HL-60 (cell line): ENCODE results near the gene CNTN1.

Experiments used
- DNase-seq, 2 experiments: peaks; one replicate each; pipeline ENCODE4 v3.0.0-alpha.2; 2010 to 2020; ENCODE audit warnings: low read depth in 1 of 2, low spot score in 1 of 2
- H3K27ac ChIP-seq: fragments of 250-450 bp; sonication (Bioruptor Pico); replicated peaks from 2 replicates; pipeline ENCODE4 v1.5.1; 2020; ENCODE audit warnings: mild to moderate bottlenecking, moderate library complexity
- H3K27me3 ChIP-seq: fragments of 250-450 bp; sonication (Bioruptor Pico); 2 replicates; pipeline ENCODE4 v1.5.1; 2021; ENCODE audit warnings: mild to moderate bottlenecking, moderate library complexity; ENCODE audit not compliant: insufficient read depth, poor library complexity, severe bottlenecking
- H3K4me3 ChIP-seq: replicated peaks from 2 replicates; pipeline ENCODE4 v1.5.1; 2011; ENCODE audit warnings: mild to moderate bottlenecking, control low read depth, low read length; ENCODE audit not compliant: insufficient read depth
- GABPA ChIP-seq: IDR thresholded peaks from 2 replicates; pipeline ENCODE4 v1.6.1; 2012; ENCODE audit warnings: low read depth
- POLR2AphosphoS5 ChIP-seq: IDR thresholded peaks from 2 replicates; pipeline ENCODE4 v1.6.1; 2012; ENCODE audit warnings: low read depth
- SPI1 ChIP-seq: IDR thresholded peaks from 2 replicates; pipeline ENCODE4 v1.6.1; 2012; ENCODE audit warnings: low read depth, mild to moderate bottlenecking, borderline replicate concordance
- TF ChIP-seq, protein P1 (sequence below): IDR thresholded peaks from 2 replicates; pipeline ENCODE4 v1.6.1; 2012; ENCODE audit warnings: low read depth; ENCODE audit not compliant: insufficient replicate concordance
- TF ChIP-seq, protein P2 (sequence below): IDR thresholded peaks from one replicate; pipeline ENCODE4 v1.5.1; 2011; ENCODE audit warnings: low read length, control low read depth, inconsistent platforms; ENCODE audit not compliant: insufficient read depth

The CNTN1 gene

DNA sequence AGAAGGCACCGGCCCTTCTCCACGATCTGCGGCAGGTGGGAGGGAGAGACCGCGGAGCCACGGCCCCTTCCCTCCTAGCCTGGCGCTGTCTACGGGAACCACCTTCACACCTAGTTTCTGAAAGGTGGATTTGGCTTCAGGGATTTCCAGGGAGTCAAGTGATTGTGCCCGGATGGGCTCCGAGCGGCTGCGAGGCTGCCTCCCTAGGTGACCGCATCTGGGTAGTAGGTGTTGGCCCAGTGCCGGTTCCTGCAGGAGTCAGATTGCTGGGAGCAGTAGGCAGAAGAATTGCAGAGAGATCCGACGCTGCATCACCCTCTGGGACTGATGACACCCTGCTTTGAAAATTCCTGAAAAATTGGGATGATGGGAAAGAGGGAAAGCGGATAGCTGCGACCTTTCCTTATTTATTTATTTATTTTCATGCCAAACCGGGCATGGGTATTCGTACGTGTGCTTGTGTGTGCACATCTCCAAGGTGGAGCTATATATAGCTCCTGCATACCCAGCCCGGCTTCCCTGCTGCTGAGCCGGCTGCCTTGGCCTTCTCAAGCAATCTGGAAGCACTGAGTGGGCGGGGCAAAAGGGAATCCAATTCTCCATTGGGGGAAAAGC, 1.1 kb downstream of the CNTN1 start:
- H3K4me3 ChIP-seq = no peak overlapping the region
- no peak overlapping the region for H3K27ac ChIP-seq
- peaks cover 32% of the 10 kb centered on the region for H3K27me3 ChIP-seq
- no peak for DNase-seq
- TF ChIP-seq, protein P1, sequence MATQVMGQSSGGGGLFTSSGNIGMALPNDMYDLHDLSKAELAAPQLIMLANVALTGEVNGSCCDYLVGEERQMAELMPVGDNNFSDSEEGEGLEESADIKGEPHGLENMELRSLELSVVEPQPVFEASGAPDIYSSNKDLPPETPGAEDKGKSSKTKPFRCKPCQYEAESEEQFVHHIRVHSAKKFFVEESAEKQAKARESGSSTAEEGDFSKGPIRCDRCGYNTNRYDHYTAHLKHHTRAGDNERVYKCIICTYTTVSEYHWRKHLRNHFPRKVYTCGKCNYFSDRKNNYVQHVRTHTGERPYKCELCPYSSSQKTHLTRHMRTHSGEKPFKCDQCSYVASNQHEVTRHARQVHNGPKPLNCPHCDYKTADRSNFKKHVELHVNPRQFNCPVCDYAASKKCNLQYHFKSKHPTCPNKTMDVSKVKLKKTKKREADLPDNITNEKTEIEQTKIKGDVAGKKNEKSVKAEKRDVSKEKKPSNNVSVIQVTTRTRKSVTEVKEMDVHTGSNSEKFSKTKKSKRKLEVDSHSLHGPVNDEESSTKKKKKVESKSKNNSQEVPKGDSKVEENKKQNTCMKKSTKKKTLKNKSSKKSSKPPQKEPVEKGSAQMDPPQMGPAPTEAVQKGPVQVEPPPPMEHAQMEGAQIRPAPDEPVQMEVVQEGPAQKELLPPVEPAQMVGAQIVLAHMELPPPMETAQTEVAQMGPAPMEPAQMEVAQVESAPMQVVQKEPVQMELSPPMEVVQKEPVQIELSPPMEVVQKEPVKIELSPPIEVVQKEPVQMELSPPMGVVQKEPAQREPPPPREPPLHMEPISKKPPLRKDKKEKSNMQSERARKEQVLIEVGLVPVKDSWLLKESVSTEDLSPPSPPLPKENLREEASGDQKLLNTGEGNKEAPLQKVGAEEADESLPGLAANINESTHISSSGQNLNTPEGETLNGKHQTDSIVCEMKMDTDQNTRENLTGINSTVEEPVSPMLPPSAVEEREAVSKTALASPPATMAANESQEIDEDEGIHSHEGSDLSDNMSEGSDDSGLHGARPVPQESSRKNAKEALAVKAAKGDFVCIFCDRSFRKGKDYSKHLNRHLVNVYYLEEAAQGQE = no peak
- TF ChIP-seq SPI1 (no peak), GABPA (no peak), POLR2AphosphoS5 (no peak)
- TF ChIP-seq, protein P2, sequence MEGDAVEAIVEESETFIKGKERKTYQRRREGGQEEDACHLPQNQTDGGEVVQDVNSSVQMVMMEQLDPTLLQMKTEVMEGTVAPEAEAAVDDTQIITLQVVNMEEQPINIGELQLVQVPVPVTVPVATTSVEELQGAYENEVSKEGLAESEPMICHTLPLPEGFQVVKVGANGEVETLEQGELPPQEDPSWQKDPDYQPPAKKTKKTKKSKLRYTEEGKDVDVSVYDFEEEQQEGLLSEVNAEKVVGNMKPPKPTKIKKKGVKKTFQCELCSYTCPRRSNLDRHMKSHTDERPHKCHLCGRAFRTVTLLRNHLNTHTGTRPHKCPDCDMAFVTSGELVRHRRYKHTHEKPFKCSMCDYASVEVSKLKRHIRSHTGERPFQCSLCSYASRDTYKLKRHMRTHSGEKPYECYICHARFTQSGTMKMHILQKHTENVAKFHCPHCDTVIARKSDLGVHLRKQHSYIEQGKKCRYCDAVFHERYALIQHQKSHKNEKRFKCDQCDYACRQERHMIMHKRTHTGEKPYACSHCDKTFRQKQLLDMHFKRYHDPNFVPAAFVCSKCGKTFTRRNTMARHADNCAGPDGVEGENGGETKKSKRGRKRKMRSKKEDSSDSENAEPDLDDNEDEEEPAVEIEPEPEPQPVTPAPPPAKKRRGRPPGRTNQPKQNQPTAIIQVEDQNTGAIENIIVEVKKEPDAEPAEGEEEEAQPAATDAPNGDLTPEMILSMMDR = no peak

DNA sequence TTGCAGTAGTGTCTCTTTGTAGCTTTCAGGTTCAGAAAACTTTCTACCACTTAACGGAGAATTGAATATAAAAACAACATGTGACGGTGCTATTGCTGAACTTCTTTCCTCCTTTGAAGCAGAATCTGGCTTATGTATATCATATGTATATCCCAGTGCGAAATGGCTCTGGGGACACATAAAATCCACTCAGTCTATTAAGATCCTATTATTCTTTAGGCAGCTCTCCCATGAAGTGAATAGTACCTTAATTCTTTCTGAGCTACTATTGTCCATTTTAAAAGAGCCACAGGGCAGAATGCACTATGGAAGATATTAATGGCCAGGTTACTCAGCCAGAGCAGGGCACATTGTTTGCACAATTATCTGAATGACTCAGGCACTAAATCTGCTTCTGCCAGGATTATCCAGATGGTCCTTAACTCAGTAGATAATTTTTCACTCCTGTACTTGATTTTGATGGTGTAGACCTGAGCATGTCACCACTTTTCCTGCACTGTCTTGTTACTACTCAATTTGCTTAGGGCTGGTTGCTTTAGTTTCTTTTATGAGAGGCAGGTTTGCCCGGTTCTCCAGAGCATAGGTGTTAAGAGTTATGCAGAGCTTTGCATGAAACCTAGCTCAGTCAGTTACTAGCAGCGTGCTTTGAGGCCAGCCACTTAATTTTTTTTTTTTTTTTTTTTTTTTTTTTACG, 5.5 kb downstream of the CNTN1 start:
- DNase-seq = no peak
- peaks cover 26% of the 10 kb centered on the region for H3K27me3 ChIP-seq
- no peak for TF ChIP-seq GABPA
- no peak for TF ChIP-seq POLR2AphosphoS5
- no peak for TF ChIP-seq SPI1
- TF ChIP-seq, protein P1 = no peak
- TF ChIP-seq, protein P2 = no peak
- H3K4me3 ChIP-seq = no peak overlapping the region
- H3K27ac ChIP-seq = no peak overlapping the region

DNA sequence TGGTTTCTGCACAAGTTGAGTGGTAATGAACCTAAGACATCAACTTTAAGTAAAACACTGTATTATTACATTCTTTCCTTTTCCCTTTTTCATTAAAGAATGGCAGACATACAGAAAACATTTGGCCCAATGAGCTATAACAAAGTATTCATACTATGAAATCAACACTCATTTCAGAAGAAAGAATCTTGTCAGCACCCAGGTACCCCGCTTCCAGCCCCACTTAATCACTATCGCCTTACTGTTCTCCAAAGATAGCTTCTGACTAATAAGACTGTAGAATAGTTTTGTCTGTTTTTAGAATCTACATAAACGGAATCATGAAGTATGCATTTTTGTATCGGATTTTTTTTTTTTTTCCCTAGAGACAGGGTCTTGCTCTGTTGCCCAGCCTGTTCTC, 9.5 kb downstream of the CNTN1 start:
- TF ChIP-seq POLR2AphosphoS5 (no peak), SPI1 (no peak), GABPA (no peak)
- TF ChIP-seq, protein P1 = no peak
- TF ChIP-seq, protein P2 = no peak
- Histone ChIP-seq H3K4me3 (no peak overlapping the region), H3K27ac (no peak overlapping the region), H3K27me3 (no peaks in the 10 kb centered on the region)
- no peak for DNase-seq
